Choroid plexus epithelial cell (primary cell): ENCODE measurements around the gene NTMT1.

ENCODE experiments used
- DNase-seq: peaks from one replicate; pipeline ENCODE4 v3.0.0-alpha.2; 2010; ENCODE audit warnings: low read depth
- H3K4me3 ChIP-seq: 2 replicates; pipeline ENCODE4 v1.5.1; 2011; ENCODE audit warnings: low read depth, mild to moderate bottlenecking, control low read depth, low read length, moderate library complexity
- CTCF ChIP-seq: conservative IDR thresholded peaks from 2 replicates; pipeline ENCODE4 v1.5.1; 2011; ENCODE audit warnings: low read depth, mild to moderate bottlenecking, control low read depth, inconsistent platforms, low read length, moderate library complexity

Gene NTMT1

GRCh38 chr9:129679537-129679936, 53.6 kb downstream of the NTMT1 start:
- H3K4me3 ChIP-seq, result no peak overlapping the region
- no peak for TF ChIP-seq CTCF

GRCh38 chr9:129681924-129682323, 56.0 kb downstream of the NTMT1 start:
- DNase-seq, result no peak
- no peak for TF ChIP-seq CTCF
- H3K4me3 ChIP-seq, result no peak overlapping the region

More at GRCh38 chr9:129679537-129679936, 53.6 kb downstream of the NTMT1 start:
- no peak for DNase-seq

- no peak for DNase-seq
- TF ChIP-seq CTCF, result no peak
- no peak overlapping the region for H3K4me3 ChIP-seq
Observed at GRCh38 chr9:129682381-129682780, 56.4 kb downstream of the NTMT1 start.

DNA sequence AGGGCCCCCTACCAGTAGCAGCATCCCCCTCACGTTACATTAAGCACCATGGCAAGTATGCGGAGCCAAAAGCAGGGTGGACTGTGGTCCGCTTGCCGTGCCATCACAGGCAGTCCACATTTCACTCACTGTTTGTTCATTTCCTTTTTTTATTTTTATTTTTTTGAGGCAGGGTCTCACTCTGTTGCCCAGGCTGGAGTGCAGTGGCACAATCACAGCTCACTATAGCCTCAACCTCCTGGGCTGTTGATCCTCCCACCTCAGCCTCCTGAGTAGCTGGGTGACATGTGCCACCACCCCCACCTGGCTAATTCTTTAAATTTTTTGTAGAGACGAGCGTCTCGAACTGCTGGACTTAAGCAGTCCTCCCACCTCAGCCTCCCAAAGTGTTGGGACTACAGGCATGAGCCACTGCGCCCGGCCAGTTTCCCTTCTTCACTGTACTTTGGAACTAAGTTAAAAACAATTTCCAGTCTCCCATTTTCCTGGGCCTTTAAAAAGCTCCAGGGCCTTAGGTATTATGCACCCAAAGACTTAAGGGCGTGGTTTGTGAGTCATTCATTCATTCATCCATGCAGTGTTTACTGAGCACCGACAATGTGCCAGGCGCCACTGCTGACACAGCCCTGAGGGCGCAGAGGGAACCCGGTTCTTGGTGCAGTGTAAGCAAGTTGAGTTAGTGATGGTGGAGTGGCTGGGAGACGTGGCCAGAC, 59.4 kb downstream of the NTMT1 start:
- no peak overlapping the region for H3K4me3 ChIP-seq
- DNase-seq, result no peak
- no peak for TF ChIP-seq CTCF
